Measurements from ENCODE around the gene STK31.
"Not testable (repeated sequence)": the region's sequence is repeated elsewhere in the genome, so short reads cannot be mapped to it uniquely, and the experiment has no call there.

Gene STK31, protein sequence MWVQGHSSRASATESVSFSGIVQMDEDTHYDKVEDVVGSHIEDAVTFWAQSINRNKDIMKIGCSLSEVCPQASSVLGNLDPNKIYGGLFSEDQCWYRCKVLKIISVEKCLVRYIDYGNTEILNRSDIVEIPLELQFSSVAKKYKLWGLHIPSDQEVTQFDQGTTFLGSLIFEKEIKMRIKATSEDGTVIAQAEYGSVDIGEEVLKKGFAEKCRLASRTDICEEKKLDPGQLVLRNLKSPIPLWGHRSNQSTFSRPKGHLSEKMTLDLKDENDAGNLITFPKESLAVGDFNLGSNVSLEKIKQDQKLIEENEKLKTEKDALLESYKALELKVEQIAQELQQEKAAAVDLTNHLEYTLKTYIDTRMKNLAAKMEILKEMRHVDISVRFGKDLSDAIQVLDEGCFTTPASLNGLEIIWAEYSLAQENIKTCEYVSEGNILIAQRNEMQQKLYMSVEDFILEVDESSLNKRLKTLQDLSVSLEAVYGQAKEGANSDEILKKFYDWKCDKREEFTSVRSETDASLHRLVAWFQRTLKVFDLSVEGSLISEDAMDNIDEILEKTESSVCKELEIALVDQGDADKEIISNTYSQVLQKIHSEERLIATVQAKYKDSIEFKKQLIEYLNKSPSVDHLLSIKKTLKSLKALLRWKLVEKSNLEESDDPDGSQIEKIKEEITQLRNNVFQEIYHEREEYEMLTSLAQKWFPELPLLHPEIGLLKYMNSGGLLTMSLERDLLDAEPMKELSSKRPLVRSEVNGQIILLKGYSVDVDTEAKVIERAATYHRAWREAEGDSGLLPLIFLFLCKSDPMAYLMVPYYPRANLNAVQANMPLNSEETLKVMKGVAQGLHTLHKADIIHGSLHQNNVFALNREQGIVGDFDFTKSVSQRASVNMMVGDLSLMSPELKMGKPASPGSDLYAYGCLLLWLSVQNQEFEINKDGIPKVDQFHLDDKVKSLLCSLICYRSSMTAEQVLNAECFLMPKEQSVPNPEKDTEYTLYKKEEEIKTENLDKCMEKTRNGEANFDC

DNA sequence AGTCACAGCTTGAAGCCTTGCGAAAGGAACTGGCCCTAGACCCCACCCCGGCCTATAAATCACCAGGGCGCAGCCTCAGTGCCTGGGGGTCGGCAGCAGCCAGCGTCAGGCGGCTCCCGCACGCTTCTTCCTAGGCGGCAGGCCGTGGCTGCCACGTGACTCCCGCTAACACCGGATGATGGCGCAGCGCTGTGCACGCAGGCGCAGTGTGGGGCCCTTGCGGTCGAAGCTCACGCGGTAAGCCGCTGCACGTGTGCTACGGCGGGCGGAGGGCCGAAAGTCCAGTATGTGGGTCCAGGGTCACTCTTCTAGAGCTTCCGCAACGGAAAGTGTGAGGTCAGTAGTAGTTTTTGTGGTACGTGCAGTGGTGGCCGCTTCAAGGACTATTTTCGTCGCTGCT lies at the start of gene STK31:
TSS of gene STK31 (plus strand) at position 220 of the 400 bp plus-strand sequence. CDS start at position 287, 67 bp downstream.
- in situ Hi-C loops (cut with HindIII; ENCODE audit: low pct_ligation_motif_present, low pct_unique_long_range_greater_than_20kb, low sequenced_read_pairs), result loop anchor here (10.0 to 25.0 kb wide), 2 partner anchors 135 to 448 kb away; no protein-coding TSS in a partner anchor
- DNase-seq, result no peak

DNA sequence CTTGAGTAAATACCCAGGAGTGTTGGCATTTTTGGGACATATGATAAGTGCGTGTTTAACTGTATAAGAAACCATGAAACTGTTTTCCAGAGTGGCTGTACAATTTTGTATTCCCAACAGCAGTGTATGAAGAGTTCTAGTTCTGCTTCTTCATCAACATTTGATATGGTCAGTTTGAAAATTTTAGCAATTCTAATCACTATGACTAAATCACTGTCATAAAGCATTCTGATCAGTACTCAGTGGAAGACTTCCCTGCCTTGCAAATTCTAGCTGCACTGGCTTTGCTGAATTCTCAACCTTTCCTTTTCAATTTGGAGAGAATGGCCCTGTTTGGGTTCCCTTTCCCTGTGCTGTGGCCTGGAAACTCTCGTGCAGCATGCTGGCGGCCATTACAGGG lies 48.6 kb upstream of the STK31 start:
- in situ Hi-C loops (cut with HindIII; ENCODE audit: low pct_ligation_motif_present, low pct_unique_long_range_greater_than_20kb, low sequenced_read_pairs), result no loop called here
- DNase-seq, result no peak

GRCh38 chr7:23662124-23662983 lies 47.7 kb upstream of the STK31 start:
- in situ Hi-C loops (cut with HindIII; ENCODE audit: low pct_ligation_motif_present, low pct_unique_long_range_greater_than_20kb, low sequenced_read_pairs), result no loop called here
- DNase-seq, result peak; percentile 34

GRCh38 chr7:23662984-23663313 lies 47.1 kb upstream of the STK31 start:
- in situ Hi-C loops (cut with HindIII; ENCODE audit: low pct_ligation_motif_present, low pct_unique_long_range_greater_than_20kb, low sequenced_read_pairs), result no loop called here
- no peak for DNase-seq

GRCh38 chr7:23664122-23664521 lies 45.9 kb upstream of the STK31 start:
- no peak for DNase-seq
- in situ Hi-C loops (cut with HindIII; ENCODE audit: low pct_ligation_motif_present, low pct_unique_long_range_greater_than_20kb, low sequenced_read_pairs), result no loop called here

DNA sequence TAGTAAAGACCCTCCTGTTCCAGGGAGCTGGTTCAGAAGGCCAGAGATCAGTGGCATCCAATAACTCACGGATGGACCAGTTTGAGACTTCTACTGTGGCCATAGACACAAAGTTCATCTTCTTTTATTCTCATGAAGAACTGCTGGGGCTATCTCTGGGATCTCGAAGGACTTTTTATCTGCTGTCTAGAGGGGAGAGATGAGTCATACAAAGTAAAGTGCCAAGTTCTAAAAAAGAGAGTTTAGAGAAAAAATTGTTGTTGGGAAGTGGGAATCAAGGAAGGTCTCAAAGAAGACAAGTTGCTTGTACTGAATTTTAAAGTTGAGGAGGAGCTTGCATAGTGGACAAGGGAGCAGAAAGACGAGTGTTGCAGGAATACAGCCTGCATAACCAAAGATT lies 38.0 kb upstream of the STK31 start:
- no peak for DNase-seq
- in situ Hi-C loops (cut with HindIII; ENCODE audit: low pct_ligation_motif_present, low pct_unique_long_range_greater_than_20kb, low sequenced_read_pairs), result no loop called here

GRCh38 chr7:23679898-23680413 lies 30.1 kb upstream of the STK31 start, which contains the start of gene FAM221A:
FAM221A (plus strand) TSS chr7:23680199; CDS start chr7:23680219, 20 bp downstream.
- in situ Hi-C loops (cut with HindIII; ENCODE audit: low pct_ligation_motif_present, low pct_unique_long_range_greater_than_20kb, low sequenced_read_pairs), result no loop called here
- DNase-seq, result peak; percentile 93

DNA sequence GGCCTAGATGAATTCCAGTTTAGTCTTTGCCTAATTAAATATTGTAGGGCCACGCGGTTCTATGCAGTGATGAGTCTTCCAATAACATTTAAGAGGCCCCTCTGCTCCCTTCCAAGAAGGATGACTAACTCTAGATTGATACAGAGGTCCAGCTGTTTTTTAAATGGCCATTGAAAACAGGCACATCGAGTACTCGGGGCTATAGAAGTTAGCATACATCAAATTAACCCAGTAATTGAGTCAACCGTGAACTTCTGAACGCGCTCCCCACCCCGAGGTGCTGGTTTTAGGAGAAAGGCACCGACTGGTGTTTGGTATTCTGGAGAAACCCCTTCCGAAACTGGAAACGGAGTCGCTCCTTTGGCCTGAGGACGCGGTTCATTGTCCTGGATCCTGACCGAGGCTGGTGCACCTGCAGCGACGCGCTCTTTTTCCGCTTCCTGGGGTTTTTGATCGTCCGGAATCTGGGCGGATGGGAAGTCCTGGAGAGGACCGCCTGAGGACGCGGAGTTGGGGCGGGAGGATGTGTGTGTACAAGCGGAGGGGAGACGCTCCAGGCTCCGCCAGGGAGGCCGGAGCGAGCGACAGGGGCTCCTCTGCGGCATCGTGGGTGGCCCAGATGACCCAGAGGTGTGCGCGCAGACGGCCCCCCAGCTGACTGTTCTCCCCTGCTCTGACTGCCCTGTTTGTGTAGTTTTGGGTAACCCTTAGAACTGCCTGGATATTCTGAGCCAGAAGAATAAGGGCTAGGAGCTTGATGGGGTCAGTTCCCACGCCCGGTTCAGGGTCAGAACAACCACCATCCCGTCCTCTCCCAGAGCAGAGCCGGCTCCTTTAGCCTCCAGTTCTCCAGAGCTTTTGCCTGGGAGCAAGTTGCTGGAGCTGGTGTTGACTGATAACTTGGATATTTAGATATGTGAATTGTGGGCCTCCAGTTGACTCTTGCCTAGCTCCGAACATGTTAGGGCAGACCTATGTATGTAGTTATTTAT lies 29.3 kb upstream of the STK31 start:
- peak; percentile 90 for DNase-seq
- in situ Hi-C loops (cut with HindIII; ENCODE audit: low pct_ligation_motif_present, low pct_unique_long_range_greater_than_20kb, low sequenced_read_pairs), result no loop called here

GRCh38 chr7:23684041-23684440 lies 26.0 kb upstream of the STK31 start:
- in situ Hi-C loops (cut with HindIII; ENCODE audit: low pct_ligation_motif_present, low pct_unique_long_range_greater_than_20kb, low sequenced_read_pairs); DNase-seq: not testable (repeated sequence)

DNA sequence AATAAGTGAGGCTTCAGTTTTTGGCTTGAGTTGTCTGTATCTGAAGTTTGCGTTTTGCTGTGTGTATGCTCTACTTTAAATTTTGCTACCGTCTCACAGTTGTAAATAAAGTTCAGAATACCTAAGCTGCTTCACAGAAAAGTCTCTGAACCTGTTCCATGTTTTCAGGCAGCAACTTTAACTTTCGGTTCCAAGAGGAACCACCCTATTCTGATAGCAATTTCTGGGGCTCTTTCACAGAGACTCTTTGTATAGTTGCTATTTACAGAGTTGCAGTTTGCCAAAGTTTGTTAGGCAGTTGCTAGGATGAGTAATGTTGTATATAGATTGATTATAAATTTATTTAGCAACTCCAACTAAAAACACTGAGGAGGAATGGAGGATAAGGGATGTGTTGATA lies 24.3 kb upstream of the STK31 start:
- no peak for DNase-seq
- in situ Hi-C loops (cut with HindIII; ENCODE audit: low pct_ligation_motif_present, low pct_unique_long_range_greater_than_20kb, low sequenced_read_pairs), result no loop called here

GRCh38 chr7:23687011-23687410 lies 23.0 kb upstream of the STK31 start:
- in situ Hi-C loops (cut with HindIII; ENCODE audit: low pct_ligation_motif_present, low pct_unique_long_range_greater_than_20kb, low sequenced_read_pairs), result no loop called here
- no peak for DNase-seq

DNA sequence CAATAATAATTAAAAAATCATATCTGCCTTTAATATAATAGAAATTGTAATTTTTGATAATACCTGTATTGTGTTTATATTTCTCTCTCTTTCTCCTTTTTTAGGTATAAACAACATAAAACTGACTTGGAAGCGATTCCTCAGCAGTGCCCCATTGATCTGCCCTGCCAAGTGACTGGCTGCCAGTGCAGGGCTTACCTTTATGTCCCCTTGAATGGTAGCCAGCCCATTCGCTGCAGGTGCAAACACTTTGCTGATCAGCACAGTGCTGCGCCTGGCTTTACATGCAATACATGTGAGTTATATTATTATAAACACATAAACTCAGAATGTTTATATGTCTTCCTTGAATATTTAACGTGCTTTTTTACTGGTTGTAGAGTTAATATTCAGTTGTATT lies 20.9 kb upstream of the STK31 start:
- no peak for DNase-seq

GRCh38 chr7:23691320-23691719 lies 18.7 kb upstream of the STK31 start:
- in situ Hi-C loops (cut with HindIII; ENCODE audit: low pct_ligation_motif_present, low pct_unique_long_range_greater_than_20kb, low sequenced_read_pairs), result no loop called here
- no peak for DNase-seq

More for the DNA sequence above, 20.9 kb upstream of the STK31 start:
- in situ Hi-C loops (cut with HindIII; ENCODE audit: low pct_ligation_motif_present, low pct_unique_long_range_greater_than_20kb, low sequenced_read_pairs), result no loop called here

- no peak for DNase-seq
- in situ Hi-C loops (cut with HindIII; ENCODE audit: low pct_ligation_motif_present, low pct_unique_long_range_greater_than_20kb, low sequenced_read_pairs), result no loop called here
Measured at GRCh38 chr7:23693224-23693623, 16.8 kb upstream of the STK31 start.

- in situ Hi-C loops (cut with HindIII; ENCODE audit: low pct_ligation_motif_present, low pct_unique_long_range_greater_than_20kb, low sequenced_read_pairs), result no loop called here
- peak; percentile 32 for DNase-seq
Measured at GRCh38 chr7:23696916-23697441, 13.0 kb upstream of the STK31 start.

DNA sequence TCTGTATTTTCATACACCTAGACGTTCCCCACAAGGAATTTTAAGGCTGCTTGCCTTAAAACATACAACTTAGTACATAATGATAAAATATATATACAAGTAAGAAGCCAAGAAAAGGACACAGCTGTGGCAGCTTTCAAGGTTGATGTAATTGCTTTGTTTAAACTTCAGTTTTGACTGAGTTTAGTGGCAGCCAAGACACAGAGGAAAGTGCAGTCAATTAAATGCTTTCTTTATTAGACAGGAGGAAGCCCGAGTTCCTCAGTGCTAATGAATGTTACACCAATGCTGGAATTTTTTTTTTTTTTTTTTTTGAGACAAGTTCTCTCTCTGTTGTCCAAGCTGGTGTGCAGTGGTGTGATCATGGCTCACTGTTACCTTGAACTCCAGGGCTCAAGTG lies 11.2 kb upstream of the STK31 start:
- DNase-seq, result no peak
- in situ Hi-C loops (cut with HindIII; ENCODE audit: low pct_ligation_motif_present, low pct_unique_long_range_greater_than_20kb, low sequenced_read_pairs), result no loop called here

DNA sequence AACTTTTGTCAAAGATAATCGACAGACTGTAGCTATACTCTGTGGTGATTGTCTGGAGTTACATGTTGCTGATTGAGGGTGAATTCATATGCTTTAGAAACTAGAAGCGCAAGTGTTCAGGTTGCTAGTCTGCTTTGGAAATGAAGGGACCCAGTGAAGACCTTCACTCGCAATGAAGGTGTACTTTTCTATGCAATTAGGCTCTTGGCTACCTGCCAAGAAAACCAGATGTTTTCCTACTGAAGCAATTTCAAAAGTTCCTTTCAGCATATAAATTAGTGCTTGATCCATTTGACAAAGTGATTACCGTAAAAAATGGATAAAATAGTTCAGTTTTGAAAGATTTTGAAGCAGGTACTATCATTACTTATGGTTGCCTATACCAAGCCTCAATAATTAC lies 10.0 kb upstream of the STK31 start:
- in situ Hi-C loops (cut with HindIII; ENCODE audit: low pct_ligation_motif_present, low pct_unique_long_range_greater_than_20kb, low sequenced_read_pairs), result loop anchor here (25.0 kb wide), 1 partner anchor 438 kb away; no protein-coding TSS in a partner anchor

More for the DNA sequence above, 10.0 kb upstream of the STK31 start:
- DNase-seq, result no peak
